ENCODE data around the gene MCEMP1. TPM values are rescaled to one million over a fixed set of nuclear protein-coding genes. Genes with fewer than 3 reads are reported as not detected.

Gene MCEMP1
- total and polyA plus RNA-seq, 2 of the 13 experiments (the other 11 are each of a cell fraction or from before 2014, with no cell fraction given): not detected

DNA sequence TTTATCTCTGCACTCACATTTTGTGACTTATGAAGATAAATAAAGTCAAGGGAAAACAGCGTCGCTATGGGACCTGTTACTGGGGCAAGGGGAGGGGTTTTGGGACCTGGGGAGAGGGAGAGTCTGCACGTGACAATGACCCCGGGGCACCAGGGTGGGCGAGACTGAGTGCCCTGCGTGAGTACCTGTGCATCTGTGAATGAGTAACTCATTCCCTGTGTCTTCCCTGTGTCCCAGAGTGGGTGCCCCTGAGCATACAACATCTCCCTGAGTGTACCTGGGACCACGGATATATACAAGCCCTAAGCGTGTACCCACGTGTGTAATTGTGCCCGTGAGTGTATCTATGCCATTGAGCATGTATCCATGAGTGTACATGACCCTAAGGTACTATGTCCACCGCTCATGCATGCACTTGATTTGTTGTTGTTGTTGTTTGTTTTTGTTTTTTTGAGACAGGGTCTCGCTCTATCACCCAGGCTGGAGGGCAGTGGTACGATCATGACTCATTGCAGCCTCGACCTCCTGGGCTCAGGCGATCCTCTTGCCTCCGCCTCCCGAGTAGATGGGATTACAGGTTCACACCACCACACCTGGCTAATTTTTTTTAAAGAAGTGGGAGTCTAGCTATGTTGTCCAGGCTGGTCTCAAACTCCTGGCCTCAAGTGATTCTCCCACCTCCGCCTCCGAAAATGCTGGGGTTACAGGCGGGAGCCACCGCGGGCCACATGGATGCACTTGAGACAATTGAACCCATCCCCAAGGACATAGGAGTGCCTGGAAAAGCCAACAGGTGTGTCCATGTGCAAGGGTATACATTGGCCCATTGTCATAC lies 3.1 kb downstream of the MCEMP1 start:
- no peak for ATAC-seq
- POLR2A ChIA-PET: interaction anchor here (0.7 to 1.2 kb wide), 2 partner anchors 43 to 112 kb away, joined by 4 read pairs; no protein-coding TSS in a partner anchor
- no peak for FAIRE-seq
- DNase-seq (ENCODE audit: low spot score): no peak
- CTCF ChIA-PET (ENCODE audit: low intra/inter-chr PET ratio, low total read pairs): interaction anchor here (2.8 to 3.1 kb wide), 2 partner anchors 28 to 111 kb away, joined by 13 to 34 read pairs; no protein-coding TSS in a partner anchor
- BruUV-seq (replicated peaks): no TSS peak
- peaks cover 3 to 20% of the 10 kb centered on the region in 2 experiments; a peak in 2 of 5 replicates for H3K27me3 ChIP-seq (ENCODE audit: control insufficient read depth in 1 of 2, insufficient read depth in 2 of 2, low read length in 2 of 2)
- no peak overlapping the region for H2AFZ ChIP-seq (ENCODE audit: low read length)
- intact Hi-C loops (cut with micrococcal nuclease; ENCODE audit: unreplicated experiment) (loop anchor here (2.0 kb wide), 1 partner anchor 119 kb away; no protein-coding TSS in a partner anchor), in situ Hi-C loops (cut with HindIII; ENCODE audit: extremely low pct_ligation_motif_present, low pct_unique_long_range_greater_than_20kb) (loop anchor here (5.0 to 10.0 kb wide), 2 partner anchors 115 to 118 kb away; no protein-coding TSS in a partner anchor)
- H4K20me1 ChIP-seq (ENCODE audit: insufficient read depth, low read length): no peaks in the 10 kb centered on the region
- H3K79me2 ChIP-seq (ENCODE audit: insufficient read depth, low read length): peaks cover 5% of the 10 kb centered on the region
- peaks cover 36% of the 10 kb centered on the region for H3K4me1 ChIP-seq (ENCODE audit: insufficient read depth, low read length)
- no peaks in the 10 kb centered on the region for H3K9me3 ChIP-seq (ENCODE audit: low read length)
- no peak overlapping the region for H3K27ac ChIP-seq (ENCODE audit: extremely low read length, insufficient read depth, low read length)
- 8% methylated on average over 21 of the region's 22 CpGs for WGBS (ENCODE audit: low lambda C conversion rate)
- peak overlapping the region; percentile 92 for H3K4me2 ChIP-seq (ENCODE audit: low read depth, low read length)
- H3K36me3 ChIP-seq (replicated peaks in 1 of 2; ENCODE audit: control insufficient read depth in 1 of 2, insufficient read depth in 2 of 2, low read length in 2 of 2): 0 out of 5 replicates have a peak, but pooled peaks cover 0 to 2% of the 10 kb centered on the region in 2 experiments
- peak; percentile 53; the same call in 1 of the 2 replicates for TF ChIP-seq ZNF460 (CRISPR knock-in tag; IDR thresholded peaks at IDR 0.05; ENCODE audit: borderline replicate concordance)
- TF ChIP-seq ZKSCAN5 (CRISPR knock-in tag; IDR thresholded peaks at IDR 0.05): no peak
- TF ChIP-seq HNRNPUL1 (IDR thresholded peaks at IDR 0.05; ENCODE audit: low read depth, low read length): no peak
- TF ChIP-seq MTF2 (CRISPR knock-in tag; IDR thresholded peaks at IDR 0.05; ENCODE audit: borderline replicate concordance): peak; percentile 79; the same call in 1 of the 2 replicates
- TF ChIP-seq, protein P1, sequence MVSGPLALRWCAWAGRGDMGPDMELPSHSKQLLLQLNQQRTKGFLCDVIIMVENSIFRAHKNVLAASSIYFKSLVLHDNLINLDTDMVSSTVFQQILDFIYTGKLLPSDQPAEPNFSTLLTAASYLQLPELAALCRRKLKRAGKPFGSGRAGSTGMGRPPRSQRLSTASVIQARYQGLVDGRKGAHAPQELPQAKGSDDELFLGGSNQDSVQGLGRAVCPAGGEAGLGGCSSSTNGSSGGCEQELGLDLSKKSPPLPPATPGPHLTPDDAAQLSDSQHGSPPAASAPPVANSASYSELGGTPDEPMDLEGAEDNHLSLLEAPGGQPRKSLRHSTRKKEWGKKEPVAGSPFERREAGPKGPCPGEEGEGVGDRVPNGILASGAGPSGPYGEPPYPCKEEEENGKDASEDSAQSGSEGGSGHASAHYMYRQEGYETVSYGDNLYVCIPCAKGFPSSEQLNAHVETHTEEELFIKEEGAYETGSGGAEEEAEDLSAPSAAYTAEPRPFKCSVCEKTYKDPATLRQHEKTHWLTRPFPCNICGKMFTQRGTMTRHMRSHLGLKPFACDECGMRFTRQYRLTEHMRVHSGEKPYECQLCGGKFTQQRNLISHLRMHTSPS (CRISPR knock-in tag; IDR thresholded peaks at IDR 0.05; ENCODE audit: low read depth): 0 out of 2 replicates have a peak, but pooled peaks have one; percentile 5
- TF ChIP-seq FOSL2 (CRISPR knock-in tag; IDR thresholded peaks at IDR 0.05): 0 out of 2 replicates have a peak, but pooled peaks have one; percentile 3
- TF ChIP-seq TBL1XR1 (IDR thresholded peaks at IDR 0.05; ENCODE audit: borderline replicate concordance, low read length, partially characterized antibody): no peak
- TF ChIP-seq, protein P2, sequence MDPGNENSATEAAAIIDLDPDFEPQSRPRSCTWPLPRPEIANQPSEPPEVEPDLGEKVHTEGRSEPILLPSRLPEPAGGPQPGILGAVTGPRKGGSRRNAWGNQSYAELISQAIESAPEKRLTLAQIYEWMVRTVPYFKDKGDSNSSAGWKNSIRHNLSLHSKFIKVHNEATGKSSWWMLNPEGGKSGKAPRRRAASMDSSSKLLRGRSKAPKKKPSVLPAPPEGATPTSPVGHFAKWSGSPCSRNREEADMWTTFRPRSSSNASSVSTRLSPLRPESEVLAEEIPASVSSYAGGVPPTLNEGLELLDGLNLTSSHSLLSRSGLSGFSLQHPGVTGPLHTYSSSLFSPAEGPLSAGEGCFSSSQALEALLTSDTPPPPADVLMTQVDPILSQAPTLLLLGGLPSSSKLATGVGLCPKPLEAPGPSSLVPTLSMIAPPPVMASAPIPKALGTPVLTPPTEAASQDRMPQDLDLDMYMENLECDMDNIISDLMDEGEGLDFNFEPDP (CRISPR knock-in tag; conservative IDR thresholded peaks at IDR 0.05): 0 out of 2 replicates have a peak, but pooled peaks have one; percentile 21
- peak overlapping the region; percentile 24; the same call in 1 of the 2 replicates for H3K9ac ChIP-seq (ENCODE audit: insufficient read depth, low read depth, low read length)
- peak overlapping the region; percentile 85 to 99 (median 97); a peak in 5 of 6 replicates for H3K4me3 ChIP-seq (replicated peaks in 1 of 3; ENCODE audit: insufficient read depth in 1 of 3, low read depth in 2 of 3, low read length in 3 of 3)

All from HepG2 (cell line).